Endodermal cell (in vitro differentiated cells): ENCODE data around the gene SOHLH2. TPM values are rescaled to one million over a fixed set of nuclear protein-coding genes. Genes with fewer than 3 reads are reported as not detected.

Source experiments
- DNase-seq: peaks from one replicate; pipeline ENCODE4 v3.0.0-alpha.2; 2017
- H3K27ac ChIP-seq: 2 replicates; pipeline ENCODE4 v1.5.1; 2013; ENCODE audit warnings: mild to moderate bottlenecking, low read depth, low read length, moderate library complexity
- H3K27me3 ChIP-seq: 2 replicates; pipeline ENCODE4 v1.6.1; 2013; ENCODE audit warnings: mild to moderate bottlenecking, low read length, moderate library complexity; ENCODE audit not compliant: insufficient read depth, control insufficient read depth, poor library complexity, severe bottlenecking
- H3K36me3 ChIP-seq: 2 replicates; pipeline ENCODE4 v1.7.0; 2013; ENCODE audit warnings: mild to moderate bottlenecking, low read length, moderate library complexity; ENCODE audit not compliant: control insufficient read depth, insufficient read depth
- H3K4me1 ChIP-seq: one replicate; pipeline ENCODE4 v1.7.0; 2013; ENCODE audit warnings: low read length; ENCODE audit not compliant: control insufficient read depth, insufficient read depth
- H3K4me3 ChIP-seq: 2 replicates; pipeline ENCODE4 v1.5.1; 2013; ENCODE audit warnings: mild to moderate bottlenecking, low read length, moderate library complexity
- H3K9ac ChIP-seq: 2 replicates; pipeline ENCODE4 v1.6.1; 2013; ENCODE audit warnings: mild to moderate bottlenecking, low read length, moderate library complexity; ENCODE audit not compliant: poor library complexity, severe bottlenecking; ENCODE audit errors: extremely low read depth
- H3K9me3 ChIP-seq: 2 replicates; pipeline ENCODE4 v1.6.1; 2013; ENCODE audit warnings: mild to moderate bottlenecking, low read length, moderate library complexity; ENCODE audit not compliant: control insufficient read depth
- H3K27ac Mint-ChIP-seq: 2 replicates; pipeline ENCODE4 v1.8.0; 2020; ENCODE audit warnings: mixed read lengths
- H3K27me3 Mint-ChIP-seq: 2 replicates; pipeline ENCODE4 v1.8.0; 2021; ENCODE audit warnings: mild to moderate bottlenecking, mixed read lengths; ENCODE audit not compliant: insufficient read depth
- H3K36me3 Mint-ChIP-seq: 2 replicates; pipeline ENCODE4 v1.8.0; 2020; ENCODE audit warnings: low read depth, mixed read lengths
- H3K4me1 Mint-ChIP-seq: 2 replicates; pipeline ENCODE4 v1.8.0; 2020; ENCODE audit warnings: mixed read lengths
- H3K4me3 Mint-ChIP-seq: 2 replicates; pipeline ENCODE4 v1.8.0; 2020; ENCODE audit warnings: mild to moderate bottlenecking, moderate library complexity, mixed read lengths
- H3K9me3 Mint-ChIP-seq: 2 replicates; pipeline ENCODE4 v1.8.0; 2020; ENCODE audit warnings: mild to moderate bottlenecking, mixed read lengths
- CTCF ChIP-seq: fragments of 200-600 bp; sonication (generic); conservative IDR thresholded peaks from 2 replicates; pipeline ENCODE4 v1.5.0; 2021; ENCODE audit warnings: antibody characterized with exemption, mild to moderate bottlenecking
- WGBS, 2 experiments: methylation state at CpG; one replicate each; pipeline versions ENCODE4 v1.1.5 to v1.1.7; 2013; ENCODE audit warnings: missing lambda C conversion rate in 2 of 2, mixed read lengths in 1 of 2; ENCODE audit not compliant: insufficient coverage in 1 of 2, insufficient read length in 1 of 2; 5-methylcytosine and 5-hydroxymethylcytosine counted together
- total RNA-seq, 2 donors: library from RNA; stranded (reverse); fragmentation: NEBNext Ultra II Directional in 1 of 2; extraction: Animal tissue kit (Norgen Biotek cat#: 25700) in 1 of 2; gene quantifications; 2 replicates in 1 of 2; 3 replicates in 1 of 2; pipeline ENCODE4 v1.2.1, GENCODE V29; 2021

Gene SOHLH2
- total RNA-seq, 2 donors from 2014 or later: 2.1 to 14.2 TPM

DNA sequence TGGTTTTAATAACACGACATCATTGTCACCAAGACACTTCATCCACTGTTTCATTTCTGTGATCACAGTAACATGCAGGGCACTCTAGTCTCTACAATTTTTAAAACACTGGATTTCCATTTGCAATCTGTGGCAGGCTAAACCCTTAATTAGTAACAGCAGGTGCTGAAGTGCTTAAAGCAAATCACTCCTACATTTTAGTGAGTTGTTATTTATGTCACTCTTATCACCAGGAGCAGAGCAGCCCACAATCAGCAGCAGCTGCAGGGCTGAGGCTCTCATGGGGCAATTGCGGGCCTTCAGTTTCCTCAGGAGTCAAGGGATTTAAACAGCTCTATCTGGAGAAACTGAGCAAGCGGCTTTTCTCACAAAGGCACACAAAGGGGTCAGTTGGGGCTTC, 1.6 kb downstream of the SOHLH2 start:
- Histone ChIP-seq H3K27me3 (no peaks in the 10 kb centered on the region), H3K36me3 (no peaks in the 10 kb centered on the region), H3K9ac (no peak overlapping the region), H3K4me1 (no peaks in the 10 kb centered on the region), H3K9me3 (peaks cover 2% of the 10 kb centered on the region), H3K4me3 (no peak overlapping the region), H3K27ac (peak overlapping the region; percentile 24)
- TF ChIP-seq CTCF: no peak
- Mint-ChIP-seq H3K4me3 (no peak overlapping the region), H3K9me3 (peaks cover 28% of the 10 kb centered on the region), H3K27me3 (no peaks in the 10 kb centered on the region), H3K27ac (no peak overlapping the region), H3K4me1 (no peaks in the 10 kb centered on the region), H3K36me3 (peaks cover 7% of the 10 kb centered on the region)
- 83 to 87% methylated on average over 2 to 3 of the region's 3 CpGs for WGBS, 2 experiments
- DNase-seq: no peak

DNA sequence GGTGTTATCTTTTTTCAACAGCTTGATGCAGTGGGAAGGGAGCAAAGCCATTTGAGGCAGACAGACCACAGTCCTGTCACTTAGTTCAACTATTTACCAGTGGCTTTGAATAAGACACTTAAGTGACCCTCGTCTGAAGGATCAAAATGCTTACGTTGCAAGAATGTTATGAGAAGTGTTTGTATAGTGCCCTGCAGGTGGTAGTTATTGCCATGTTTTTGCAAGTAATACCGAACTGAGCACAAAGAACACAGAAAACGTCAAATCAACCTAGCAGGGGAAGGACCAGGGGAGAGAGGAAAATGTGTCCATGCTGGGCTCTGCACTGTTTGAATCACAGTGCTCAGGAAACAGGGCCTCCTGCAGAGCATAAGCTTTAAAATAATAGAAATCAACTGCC, 2.8 kb downstream of the SOHLH2 start:
- no peak for TF ChIP-seq CTCF
- Histone ChIP-seq H3K4me3 (no peak overlapping the region), H3K9me3 (no peaks in the 10 kb centered on the region), H3K27ac (peak overlapping the region; percentile 32), H3K27me3 (no peaks in the 10 kb centered on the region), H3K4me1 (no peaks in the 10 kb centered on the region), H3K9ac (no peak overlapping the region), H3K36me3 (no peaks in the 10 kb centered on the region)
- Mint-ChIP-seq H3K9me3 (peaks cover 22% of the 10 kb centered on the region), H3K27ac (no peak overlapping the region), H3K4me3 (no peak overlapping the region), H3K4me1 (no peaks in the 10 kb centered on the region), H3K36me3 (peaks cover 6% of the 10 kb centered on the region), H3K27me3 (no peaks in the 10 kb centered on the region)
- 82 to 90% methylated on average over 4 of the region's 4 CpGs for WGBS, 2 experiments
- no peak for DNase-seq

- no peaks in the 10 kb centered on the region for H3K4me1 Mint-ChIP-seq
- H3K9me3 Mint-ChIP-seq: peaks cover 22% of the 10 kb centered on the region
- no peak for TF ChIP-seq CTCF
Observed at GRCh38 chr13:36210738-36211137, 3.6 kb downstream of the SOHLH2 start.

More at GRCh38 chr13:36210738-36211137, 3.6 kb downstream of the SOHLH2 start:
- H3K9ac ChIP-seq: no peak overlapping the region
- no peaks in the 10 kb centered on the region for H3K36me3 ChIP-seq
- WGBS, 2 experiments: 83 to 95% methylated on average over 3 to 4 of the region's 4 CpGs
- H3K27me3 ChIP-seq: no peaks in the 10 kb centered on the region
- Mint-ChIP-seq H3K27me3 (no peaks in the 10 kb centered on the region), H3K36me3 (peaks cover 4% of the 10 kb centered on the region), H3K4me3 (no peak overlapping the region), H3K27ac (no peak overlapping the region)
- H3K4me1 ChIP-seq: no peaks in the 10 kb centered on the region
- no peak for DNase-seq
- H3K27ac ChIP-seq: no peak overlapping the region
- no peak overlapping the region for H3K4me3 ChIP-seq
- no peaks in the 10 kb centered on the region for H3K9me3 ChIP-seq
